ENCODE data around the gene AMOTL1.

AMOTL1 gene

DNA sequence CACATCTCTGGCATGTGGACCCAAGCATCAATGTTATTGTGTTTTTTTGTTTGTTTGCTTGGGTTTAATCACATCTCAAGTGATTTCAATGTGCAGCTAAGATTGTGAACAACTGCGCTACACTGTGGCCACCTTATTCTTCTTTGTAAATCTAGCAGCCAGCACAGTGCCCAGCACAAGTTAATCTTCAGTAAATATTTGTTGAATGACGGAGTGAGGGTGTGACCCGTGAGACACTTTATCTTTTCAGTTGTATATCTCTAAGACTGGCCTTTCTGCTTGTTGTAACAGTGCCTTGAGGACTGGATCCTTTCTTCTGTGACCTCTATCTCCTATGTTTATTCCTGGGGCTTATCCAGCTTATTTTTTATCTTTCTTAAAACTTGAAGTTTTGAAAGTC lies 21.4 kb upstream of the AMOTL1 start:
- no peak for DNase-seq (ENCODE audit: low spot score)

DNA sequence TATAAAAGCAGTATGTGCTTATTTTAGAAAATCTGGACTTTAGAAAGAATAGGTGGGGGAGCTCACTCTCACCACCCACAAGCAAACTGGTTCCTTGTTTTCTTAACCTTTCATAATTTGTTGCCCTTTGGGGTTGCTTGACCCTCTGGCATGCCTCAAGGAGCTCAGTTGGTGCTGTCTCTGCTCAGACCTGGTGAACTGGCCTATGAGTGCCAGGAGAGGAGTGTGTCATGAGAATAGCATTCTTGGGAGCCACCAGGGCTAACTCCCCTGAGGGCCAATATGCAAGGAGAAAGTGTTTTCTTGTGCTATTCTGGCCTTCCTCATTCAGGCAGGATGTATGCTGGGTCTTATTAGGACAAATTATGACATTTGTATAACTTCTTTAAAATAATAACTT lies 21.0 kb upstream of the AMOTL1 start:
- DNase-seq (ENCODE audit: low spot score), result no peak

DNA sequence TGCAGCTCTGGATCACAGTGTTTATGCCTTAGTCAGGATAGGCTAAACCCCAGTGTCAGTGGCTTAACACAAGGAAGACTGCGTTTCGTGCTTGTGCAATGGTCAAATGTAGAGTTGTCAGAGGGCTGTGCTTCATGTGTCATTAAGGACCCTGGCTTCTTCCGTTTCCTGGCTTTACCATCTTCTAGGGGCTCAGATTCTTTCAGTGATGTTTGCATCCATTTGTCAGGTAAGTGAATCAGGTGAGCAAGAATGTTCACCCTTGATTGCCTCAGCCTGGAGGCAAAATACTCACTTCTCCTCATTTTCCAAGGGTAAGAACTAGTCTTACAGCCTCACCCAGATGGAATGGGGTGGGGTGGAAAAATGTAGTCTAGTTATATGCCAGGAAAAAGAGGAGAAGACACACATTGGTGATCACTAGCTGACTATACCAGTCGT lies 20.5 kb upstream of the AMOTL1 start:
- DNase-seq (ENCODE audit: low spot score), result no peak

DNA sequence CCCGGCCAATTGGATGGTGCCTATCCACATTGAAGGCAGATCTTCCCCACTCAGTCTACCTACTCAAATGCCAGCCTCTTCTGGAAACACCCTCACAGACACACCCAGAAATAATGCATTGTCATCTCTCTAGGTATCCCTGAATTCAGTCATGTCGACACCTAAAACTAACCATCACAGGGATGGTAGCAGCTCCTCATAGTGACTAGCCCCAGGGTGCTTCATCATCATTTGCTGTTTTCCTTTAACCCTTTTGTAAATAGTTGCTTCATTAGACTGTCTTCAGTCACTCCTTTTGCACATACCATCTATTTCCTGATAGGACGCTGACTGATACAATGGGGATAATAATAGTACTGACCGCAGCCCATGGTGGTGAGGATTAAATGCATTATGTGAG lies 18.8 kb upstream of the AMOTL1 start:
- DNase-seq (ENCODE audit: low spot score), result no peak

DNA sequence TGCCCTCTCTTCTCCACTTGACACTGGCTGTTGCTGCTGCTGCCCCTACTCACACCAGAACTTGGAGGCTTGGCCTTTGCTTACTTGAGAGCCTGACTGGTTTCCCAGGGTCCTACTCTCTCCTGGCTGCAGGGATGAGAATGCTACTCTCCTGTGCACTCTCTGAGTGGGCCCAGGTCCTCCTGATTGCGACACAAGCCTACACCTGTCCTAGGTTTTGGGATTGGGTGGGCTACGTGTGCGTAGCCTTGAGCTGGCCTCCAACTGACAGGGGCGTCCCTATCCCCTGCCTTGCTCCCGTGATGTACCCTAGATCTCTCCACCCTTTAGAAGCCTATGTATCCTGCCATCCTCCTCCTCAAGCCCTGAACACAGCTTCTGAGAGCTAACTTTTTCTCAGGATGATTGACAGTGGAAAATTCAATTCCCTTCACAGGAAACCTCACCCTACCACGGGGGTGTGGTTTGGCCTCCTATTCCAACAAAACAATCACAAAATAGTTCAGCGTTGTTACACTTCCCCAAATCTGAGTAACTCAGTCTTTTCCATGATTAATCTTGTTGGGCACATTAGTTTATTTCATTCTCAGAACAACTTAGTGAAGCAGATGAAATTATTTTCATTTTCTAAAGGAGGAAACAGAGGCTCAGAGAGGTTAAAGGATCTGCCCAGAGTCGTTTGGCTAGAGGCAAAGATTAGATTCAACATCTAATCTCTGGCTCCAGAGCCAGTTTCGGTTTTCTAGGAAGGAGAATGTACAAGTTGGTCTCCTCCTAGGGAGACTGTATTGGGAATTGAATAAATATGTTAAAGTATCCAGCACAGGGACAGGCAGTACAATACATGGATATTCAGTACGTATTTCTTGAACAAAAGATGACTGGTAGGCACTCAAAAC lies 17.6 kb upstream of the AMOTL1 start:
- DNase-seq (ENCODE audit: low spot score), result no peak

DNA sequence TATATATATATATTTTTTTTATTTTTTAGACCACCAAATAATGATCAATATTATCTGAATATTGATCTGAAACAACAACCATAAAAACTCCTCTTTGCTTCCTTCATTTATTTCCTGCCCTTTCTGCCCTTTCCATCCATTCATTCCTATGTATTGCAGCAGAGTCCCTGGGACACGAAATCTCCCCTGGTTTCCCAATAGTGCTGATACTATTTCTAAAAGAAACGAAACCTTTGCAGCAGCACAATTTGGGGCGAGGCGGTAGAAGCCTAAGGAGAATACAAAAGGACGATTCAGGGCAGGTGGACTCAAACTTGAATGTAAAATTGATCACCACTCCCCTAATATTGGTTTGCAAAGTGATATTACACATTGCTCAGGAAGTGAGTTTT lies 16.9 kb upstream of the AMOTL1 start:
- DNase-seq (ENCODE audit: low spot score), result no peak

DNA sequence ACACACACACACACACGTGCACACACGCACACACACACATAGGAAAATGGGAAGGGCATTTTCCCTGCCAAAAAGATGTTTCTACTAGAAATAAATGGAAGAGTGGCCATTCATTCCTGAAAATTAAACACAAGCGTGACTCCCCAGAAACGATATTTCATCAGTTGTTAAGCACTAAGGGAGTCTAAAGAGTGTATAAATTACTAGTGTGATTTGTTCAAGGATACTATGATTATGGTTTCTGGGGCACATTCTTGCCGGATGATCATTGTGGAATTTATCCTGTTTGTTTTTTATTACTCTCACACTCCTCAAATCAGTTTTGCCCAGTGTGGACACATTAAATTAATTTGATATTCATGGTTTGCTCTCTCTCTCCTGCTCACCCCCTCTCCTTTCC lies 16.4 kb upstream of the AMOTL1 start:
- DNase-seq (ENCODE audit: low spot score), result no peak

DNA sequence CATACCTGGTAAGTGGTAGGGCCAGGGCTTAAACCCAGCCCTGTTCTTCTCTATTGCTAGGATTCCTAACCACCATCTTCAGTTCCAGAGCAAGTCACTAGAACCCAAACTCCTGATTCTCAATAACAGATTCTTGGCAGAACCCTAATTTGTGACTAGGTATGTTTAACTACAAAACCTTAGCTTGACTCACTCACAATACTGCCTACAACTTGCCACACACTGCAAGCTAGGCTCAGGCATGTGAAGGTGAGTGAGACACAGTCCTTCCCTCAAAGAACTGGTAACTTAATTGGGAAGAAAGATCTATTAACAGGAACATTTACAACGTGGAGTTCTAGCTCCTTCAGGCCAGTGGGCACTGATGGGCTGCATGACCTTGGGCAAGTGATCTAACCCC lies 14.5 kb upstream of the AMOTL1 start:
- no peak for DNase-seq (ENCODE audit: low spot score)

DNA sequence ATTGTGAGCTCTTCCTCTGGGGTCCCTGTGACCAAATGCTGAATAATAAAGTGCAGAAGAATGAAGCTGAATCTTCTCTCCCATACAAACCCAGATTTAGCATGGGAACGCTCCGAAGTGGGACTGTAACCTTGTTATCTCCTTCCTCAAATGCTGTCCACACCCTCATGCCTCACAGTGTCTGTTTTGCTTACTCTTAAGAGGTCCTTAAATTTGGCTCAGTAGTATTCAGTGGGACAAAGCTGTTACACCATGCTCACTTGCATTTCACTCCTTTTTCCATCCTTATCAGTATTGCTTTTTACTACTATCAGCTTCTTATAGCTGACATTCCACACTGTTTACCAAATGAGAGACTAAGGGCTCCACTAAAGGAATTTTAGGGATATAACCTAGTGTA lies 13.8 kb upstream of the AMOTL1 start:
- DNase-seq (ENCODE audit: low spot score), result no peak

DNA sequence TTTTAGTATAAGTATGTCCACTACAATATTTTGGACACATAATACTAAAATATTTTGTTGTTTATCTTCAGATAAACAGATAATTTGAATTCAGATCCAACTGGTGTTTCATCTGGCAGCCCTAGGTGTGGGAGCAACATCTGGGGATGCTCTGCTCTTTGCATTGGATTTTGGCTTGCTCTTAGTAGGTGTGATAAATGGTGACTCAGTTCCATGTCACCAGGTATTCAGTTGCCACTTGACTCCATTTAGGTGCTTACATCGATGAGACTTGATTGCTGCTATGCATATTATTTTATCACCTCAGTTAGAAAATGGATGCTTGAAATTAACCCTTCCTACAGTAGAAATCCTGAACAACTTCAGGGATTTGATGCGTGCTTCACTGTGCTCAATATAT lies 13.3 kb upstream of the AMOTL1 start:
- DNase-seq (ENCODE audit: low spot score), result no peak

DNA sequence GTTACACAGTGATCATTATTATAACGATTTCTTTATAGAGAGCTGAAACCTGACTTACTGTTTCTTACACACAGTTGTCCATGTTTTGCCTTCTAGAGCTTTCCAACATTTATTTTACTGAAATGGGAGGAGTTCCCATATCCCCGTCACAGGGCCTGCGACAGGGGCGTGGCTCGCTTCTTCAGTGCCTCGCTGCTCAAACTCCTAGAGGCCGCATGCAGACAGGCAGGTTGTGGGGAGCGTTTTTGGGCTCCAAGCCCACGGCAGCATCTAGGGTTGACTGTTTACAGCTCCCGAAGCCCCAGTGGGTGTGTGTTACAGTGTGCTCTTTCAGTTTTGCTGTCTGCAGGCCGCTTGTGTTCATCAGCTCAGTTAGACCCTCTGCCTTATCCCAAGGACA lies 12.7 kb upstream of the AMOTL1 start:
- DNase-seq (ENCODE audit: low spot score), result no peak

DNA sequence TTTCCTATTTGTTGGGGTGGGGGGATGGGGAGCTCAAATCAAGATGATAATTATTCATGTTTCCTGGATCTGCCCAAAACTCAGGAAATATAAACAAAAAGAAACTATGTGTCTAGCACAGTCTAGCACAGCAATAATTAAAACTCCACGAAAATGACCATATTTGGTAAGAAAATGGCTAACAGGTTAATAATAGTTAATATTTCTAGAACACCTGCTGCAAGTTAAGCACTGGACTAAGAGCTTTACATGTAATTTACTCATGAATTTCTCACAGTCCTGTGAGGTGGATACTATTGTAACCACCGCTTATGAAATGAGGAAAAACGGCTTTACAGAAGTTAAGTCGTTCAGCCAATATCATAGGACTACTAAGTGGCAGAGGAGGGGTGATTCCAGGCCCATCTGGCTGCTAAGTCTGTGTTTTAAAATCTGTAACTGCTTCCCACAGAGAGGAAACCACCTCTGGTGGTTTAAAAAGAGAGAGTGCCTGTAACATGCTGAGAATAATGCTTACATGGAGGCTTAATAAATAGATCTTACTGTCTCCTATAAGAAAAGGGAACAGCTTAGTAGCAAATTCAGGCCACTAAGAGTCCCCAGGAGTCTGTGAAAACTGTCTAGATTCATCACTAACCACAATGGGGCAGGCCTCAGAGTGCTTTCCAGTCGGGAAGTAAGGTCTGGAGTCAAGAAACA lies 11.0 kb upstream of the AMOTL1 start:
- DNase-seq (ENCODE audit: low spot score), result no peak

DNA sequence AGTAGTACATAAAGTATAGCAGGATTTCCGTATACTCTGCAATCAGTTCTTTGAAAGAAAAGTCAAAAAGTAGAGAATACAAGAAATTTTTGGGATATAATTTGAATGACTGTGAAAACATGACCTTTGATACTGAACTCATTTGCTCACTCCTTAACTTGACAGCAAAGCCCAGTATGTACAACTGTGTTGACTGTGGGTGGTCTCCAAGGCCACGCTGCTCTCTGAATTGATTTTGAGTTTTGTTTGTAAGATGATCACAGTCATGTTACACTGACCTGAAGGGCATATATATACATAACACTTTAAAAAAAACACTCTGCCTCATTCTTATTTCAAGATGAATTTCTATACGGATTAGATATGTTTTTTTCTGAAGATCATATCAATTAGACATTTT lies 9.5 kb upstream of the AMOTL1 start:
- no peak for DNase-seq (ENCODE audit: low spot score)

DNA sequence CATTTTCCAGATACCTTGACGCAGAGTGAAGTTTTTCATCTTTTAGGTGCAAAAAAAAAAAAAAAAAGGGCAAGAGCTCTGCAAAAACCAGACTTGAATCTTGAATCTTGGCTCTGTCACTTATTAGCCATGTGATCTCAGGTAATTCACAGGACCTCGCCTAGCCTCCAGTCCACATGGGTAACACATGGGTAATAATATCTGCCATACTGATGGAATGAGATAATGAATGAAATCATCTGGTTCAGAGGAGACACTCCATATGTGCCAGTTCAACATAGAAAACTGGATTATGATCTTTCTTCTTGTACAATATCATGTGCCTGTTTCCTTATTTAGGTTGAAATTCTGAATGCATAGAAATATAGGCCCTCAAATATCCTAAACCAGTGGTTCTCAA lies 8.6 kb upstream of the AMOTL1 start:
- no peak for DNase-seq (ENCODE audit: low spot score)

DNA sequence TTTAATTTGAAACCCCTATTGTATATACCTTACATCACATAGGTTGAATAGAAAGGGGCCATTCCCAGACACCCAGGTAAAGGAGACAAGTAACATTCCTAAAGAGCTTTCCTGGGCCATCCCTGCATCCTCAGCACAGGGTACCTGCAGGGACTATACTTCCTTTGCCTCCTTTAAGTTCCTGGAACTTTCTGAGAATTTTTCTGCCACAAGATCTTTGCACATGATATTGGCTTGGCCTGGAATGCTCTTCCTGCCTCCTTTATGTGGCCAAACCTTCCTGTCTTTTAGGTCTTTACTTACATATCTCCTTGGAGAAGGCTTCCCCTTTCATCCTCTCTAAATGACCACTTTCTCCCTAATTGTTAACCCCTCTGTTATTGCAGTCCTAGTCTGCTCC lies 7.9 kb upstream of the AMOTL1 start:
- DNase-seq (ENCODE audit: low spot score), result no peak

DNA sequence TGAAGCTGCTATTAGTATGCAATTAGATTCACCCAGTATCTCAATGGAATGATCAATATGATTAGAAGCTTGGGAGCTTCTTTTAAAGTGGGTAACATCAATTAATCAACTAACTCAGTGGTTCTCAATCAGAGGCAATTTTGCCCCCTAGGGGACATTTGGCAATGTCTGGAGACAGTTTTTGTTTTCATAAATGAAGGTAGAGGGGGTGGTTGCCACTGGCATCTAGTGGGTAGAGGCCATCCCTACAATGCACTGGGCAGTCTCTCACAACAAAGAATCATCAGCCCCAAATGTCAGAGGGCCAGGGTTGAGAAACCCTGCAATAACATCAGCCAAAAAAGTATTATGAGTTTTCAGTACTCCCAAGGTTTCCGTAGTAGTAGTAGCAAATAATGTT lies 5.9 kb upstream of the AMOTL1 start:
- no peak for DNase-seq (ENCODE audit: low spot score)

DNA sequence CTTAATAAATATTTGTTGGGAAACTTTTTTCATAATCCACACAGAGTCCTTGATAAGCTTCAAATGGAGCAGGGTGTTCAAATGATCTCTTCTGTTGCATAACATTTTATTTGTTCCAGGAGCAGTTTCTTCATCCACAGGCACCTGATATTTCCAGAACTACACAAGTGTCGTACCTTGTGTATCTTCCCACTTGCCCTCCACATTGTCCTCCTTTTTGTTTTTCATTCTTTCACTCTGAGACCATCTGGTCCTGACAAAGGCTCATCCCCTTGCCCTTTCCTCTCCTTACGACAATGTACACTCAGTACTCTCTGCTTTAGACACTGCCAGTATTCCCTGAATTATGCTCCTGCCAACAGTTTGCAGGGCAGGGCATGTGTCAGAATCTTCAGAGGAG lies 5.2 kb upstream of the AMOTL1 start:
- DNase-seq (ENCODE audit: low spot score), result no peak

DNA sequence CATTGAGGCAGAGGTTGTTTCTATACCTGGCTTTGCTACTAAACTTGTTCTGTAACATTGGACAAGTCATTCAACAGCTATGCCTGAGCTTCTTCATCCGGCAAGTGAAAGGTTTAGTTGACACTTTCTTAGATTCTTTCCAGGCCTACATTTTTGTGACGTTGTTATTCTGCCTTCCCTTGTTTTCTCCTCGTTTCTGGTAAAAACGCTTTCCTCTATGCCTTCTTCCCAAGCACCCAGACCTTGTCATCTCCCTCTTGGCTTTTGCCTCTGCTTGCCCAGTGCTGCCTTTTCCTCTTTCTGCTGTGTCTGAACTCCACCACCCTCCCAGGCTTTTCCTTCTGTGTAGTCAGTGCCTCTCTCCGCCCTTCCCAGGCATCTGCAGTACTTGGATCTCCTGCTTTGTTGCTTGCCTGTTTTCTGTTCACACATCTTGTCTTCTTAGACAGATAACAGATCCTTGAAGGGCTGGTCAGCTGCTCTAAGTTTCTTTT lies 1.4 kb upstream of the AMOTL1 start:
- DNase-seq (ENCODE audit: low spot score), result no peak

DNA sequence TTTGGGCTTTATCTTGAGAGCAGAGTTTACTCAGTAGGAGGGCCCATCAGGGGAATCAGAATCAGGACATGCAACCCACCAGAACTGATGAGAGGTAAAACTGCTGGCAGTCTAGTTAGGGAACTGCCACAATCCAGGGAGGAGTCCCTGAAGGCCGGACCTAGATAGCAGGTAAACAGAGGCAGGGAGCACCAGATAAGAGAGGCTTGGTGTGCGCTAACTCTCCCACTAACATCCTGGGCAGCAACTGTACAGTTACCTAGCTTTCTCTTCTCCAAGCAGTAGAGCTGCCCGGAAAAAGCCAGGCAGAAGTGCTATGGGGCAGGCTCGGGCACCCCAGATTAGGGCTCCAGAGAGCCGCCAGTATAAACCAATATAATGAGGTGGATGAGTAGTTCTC lies 865 bp upstream of the AMOTL1 start:
- no peak for DNase-seq (ENCODE audit: low spot score)

DNA sequence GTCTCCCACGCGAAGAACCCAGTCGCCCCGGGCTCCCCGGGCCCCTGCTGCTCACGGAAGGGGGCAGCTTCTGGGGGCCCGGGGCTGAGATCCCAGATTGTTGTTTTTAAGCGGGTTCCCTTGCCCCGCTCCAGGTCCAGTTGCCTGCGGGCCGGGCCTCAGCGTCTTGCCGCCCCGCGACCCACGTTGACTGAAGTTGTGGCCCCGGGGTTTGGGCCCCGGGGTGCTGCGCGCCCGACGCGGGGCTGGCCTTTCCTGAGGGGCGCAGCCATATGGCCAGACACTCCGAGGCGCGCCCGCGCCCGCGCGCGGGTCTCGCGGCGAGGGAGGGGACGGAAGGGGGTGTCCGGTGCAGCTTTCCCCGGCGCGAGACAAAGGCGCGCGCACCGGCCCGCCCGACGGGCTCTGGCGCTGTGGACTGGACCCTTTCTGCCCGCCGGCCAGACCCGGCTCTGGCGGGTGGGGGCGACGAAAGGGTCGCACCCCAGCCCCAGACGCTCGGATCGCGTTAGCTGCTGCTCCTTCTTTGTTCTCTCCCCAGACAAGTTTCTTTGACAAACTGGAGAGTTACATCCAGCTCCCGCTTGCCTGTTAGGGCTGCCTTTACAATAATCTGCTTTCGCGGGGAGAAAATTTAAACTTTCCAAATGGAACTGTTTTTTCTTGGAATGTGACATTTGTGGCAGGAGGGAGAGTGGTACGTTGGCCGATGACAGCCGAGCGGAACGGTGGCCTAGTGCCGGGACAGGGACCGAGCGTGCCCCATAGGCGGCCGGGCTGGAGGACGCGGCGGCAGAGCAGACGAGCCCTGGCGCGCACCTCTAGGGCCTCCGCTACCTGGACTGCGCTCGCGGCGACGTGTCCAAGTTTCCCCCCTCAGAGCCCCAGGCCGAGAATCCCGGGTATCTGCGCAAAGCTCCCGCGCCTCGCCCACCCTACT lies 716 bp downstream of the AMOTL1 start:
- DNase-seq (ENCODE audit: low spot score), result no peak

DNA sequence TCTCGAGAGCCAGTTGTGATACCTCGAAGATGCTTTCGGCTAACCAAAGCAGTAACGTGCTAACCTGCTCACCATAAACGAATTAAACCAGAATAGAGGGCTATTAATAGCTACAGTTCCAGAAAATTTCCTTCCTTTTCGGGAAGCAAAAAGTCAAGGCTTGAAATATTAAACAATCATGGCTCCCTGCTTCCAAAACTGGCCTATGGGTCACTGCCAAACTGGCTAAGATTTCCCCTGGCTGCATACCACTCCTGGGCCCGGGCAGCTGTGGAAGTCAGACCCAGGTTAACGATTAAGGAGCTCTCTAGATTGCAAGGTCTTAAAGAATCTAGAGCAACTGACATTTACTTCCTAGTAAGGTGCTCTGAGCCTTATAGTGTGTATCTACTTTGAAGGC lies 1.7 kb downstream of the AMOTL1 start:
- no peak for DNase-seq (ENCODE audit: low spot score)

DNA sequence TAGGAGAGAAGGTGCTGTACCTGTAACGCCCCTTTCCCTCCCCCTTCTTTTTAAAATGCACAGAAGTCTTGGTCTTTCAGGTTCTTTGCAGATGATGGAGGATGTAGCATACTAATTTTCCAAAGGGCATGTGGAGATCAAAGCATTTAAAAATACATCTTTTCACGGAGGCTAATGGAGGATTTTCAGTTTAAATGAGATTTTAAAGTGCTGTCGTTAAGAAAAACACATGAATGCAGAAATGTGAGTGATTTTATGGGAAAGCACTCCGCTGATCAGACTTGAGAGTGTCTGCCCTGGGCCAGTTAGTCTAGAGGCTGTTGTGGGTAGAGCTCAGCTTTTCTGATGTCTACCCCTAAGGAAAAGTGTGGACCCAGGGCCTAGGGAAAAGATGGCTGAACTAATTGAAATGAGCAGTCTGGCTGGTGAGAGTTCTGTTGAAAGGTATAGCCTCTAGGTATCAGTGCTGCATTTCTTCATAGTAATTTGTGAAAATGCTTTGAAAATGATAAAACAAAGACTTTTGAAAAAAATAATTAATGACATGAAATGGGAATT lies 2.5 kb downstream of the AMOTL1 start:
- no peak for DNase-seq (ENCODE audit: low spot score)

All from hematopoietic multipotent progenitor cell treated with erythropoietin and hydrocortisone succinate and interleukin-3 and kit ligand, for 15 days (in vitro differentiated cells).